ENCODE data around the gene CD46. TPM values are rescaled to one million over a fixed set of nuclear protein-coding genes. Genes with fewer than 3 reads are reported as not detected.

CD46 gene
- total and polyA plus RNA-seq, 8 donors: 208 to 342 (median 264) TPM

- peaks cover 18 to 62% of the 10 kb centered on the region in 2 donors for H3K4me1 ChIP-seq
- intact Hi-C loops (cut with DNase I): no loop called here
Measured at GRCh38 chr1:207753611-207754010, 1.8 kb downstream of the CD46 start.

DNA sequence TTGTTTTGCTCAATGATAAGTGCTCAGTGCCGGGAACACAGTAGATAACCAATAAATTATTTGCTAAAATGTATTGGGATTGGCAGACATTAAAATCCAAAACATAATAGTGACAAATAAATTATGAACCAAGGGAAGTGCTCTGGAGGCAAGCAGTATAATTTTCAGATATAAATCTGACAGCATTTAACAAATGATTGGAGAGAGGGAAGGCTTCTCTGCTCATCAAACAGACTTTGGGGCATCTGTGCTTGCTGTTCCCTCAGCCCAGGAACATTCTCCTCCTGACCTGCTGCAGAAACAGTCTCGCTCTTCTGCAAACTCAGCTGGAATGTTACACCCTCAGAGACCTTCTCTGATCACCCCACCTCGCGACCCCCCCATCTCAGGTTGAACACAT lies 2.2 kb downstream of the CD46 start:
- no peak for ATAC-seq
- Histone ChIP-seq H3K4me1 (peaks cover 18 to 62% of the 10 kb centered on the region in 2 donors), H3K36me3 (peaks cover 0 to 20% of the 10 kb centered on the region in 2 donors), H3K9me3 (no peaks in the 10 kb centered on the region), H3K27ac (peak overlapping the region in 1 of 2 donors; percentile 80), H3K4me3 (peak overlapping the region in 1 of 2 donors; percentile 82), H3K27me3 (no peaks in the 10 kb centered on the region)
- no peak for DNase-seq
- no peak for TF ChIP-seq CTCF (IDR thresholded peaks at IDR 0.05)
- intact Hi-C loops (cut with DNase I): no loop called here

More at GRCh38 chr1:207753611-207754010, 1.8 kb downstream of the CD46 start:
- DNase-seq: no peak
- Histone ChIP-seq H3K27me3 (no peaks in the 10 kb centered on the region), H3K9me3 (no peaks in the 10 kb centered on the region), H3K4me3 (peak overlapping the region in 1 of 2 donors; percentile 82), H3K27ac (peak overlapping the region in 1 of 2 donors; percentile 95), H3K36me3 (peaks cover 0 to 16% of the 10 kb centered on the region in 2 donors)
- TF ChIP-seq CTCF (IDR thresholded peaks at IDR 0.05): no peak
- ATAC-seq: no peak

DNA sequence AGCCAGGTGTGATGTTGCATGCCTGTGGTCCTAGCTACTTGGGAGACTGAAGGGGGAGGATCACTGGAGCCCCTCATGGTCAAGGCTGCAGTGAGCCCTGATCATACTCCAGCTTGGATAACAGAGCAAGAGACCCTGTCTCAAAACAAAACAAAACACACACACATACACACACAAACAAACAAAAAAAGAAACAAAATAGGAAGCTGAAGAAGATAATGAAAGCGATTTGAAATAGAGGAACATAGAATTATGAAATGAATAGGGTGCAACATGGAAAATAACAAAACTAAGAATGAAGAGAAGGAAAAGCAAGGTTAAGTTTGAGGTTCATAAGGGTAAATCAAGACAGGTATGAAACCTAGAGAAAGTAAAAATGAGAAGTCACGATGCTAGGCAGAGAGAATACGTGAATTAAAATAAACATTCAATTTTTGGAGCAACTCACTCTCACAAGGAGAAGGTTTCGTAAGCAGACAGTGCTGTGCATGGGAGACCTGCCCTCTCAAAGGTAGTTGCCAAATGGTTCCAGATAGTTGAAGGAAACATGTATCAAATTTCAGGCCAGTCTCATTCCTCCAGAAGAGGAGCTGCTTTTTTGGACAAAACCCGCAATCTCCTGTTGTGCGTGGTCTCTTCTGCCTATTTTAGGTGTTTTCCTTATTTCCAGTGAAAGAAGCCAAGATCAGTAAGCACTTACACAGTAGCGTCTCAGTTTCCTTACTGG lies 3.3 kb downstream of the CD46 start:
- H3K27ac ChIP-seq: peak overlapping the region in 1 of 2 donors; percentile 80
- H3K4me1 ChIP-seq: peaks cover 16 to 53% of the 10 kb centered on the region in 2 donors
- peak overlapping the region in 1 of 2 donors; percentile 82 for H3K4me3 ChIP-seq
- intact Hi-C loops (cut with DNase I): no loop called here
- H3K36me3 ChIP-seq: peaks cover 3 to 31% of the 10 kb centered on the region in 2 donors
- H3K9me3 ChIP-seq: no peaks in the 10 kb centered on the region
- ATAC-seq: no peak
- H3K27me3 ChIP-seq: no peaks in the 10 kb centered on the region
- DNase-seq: no peak
- TF ChIP-seq CTCF (IDR thresholded peaks at IDR 0.05): no peak

DNA sequence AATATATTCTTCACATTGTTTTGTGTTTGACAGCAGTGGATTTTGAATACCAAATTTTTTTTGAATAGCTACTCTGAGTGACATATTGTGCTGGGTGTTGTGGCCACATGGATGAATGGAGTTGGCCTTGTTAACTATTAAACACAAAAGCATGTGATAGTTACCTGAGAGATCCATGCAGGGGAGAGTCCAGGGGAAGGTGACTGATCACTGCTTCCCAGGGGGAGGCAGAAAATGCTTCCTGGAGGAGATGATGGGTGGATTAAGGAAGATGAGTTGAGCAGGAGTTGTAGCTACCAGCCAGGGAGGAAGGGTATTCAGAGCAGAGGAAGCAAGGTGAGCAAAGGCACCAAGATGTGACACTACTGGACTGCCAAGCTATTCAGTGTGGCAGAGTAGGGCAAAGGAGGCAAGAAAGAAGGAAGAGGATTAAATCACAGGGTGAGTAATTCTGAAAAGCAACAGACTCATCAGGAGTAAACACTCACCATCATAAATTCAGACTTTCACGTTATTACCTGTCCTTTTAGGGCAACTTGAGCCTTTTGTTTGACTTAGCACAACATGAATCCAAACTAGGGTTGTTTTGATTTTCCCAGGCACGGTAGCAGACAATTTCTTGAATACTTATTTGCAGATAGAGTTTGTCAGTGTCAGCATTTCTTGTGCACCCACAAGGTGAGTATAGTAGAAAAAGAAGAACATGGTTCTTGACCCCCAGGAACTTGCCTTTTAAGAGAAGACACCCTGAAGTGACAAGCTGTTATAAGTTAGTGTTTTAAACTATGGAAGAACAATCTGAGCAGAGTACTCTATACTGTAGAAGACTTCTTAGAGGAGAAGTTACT lies 4.2 kb downstream of the CD46 start:
- H3K4me3 ChIP-seq: peak overlapping the region in 1 of 2 donors; percentile 82
- TF ChIP-seq CTCF (IDR thresholded peaks at IDR 0.05): no peak
- H3K36me3 ChIP-seq: peaks cover 4 to 41% of the 10 kb centered on the region in 2 donors
- no peak for DNase-seq
- peak overlapping the region in 1 of 2 donors; percentile 80 for H3K27ac ChIP-seq
- peaks cover 7 to 44% of the 10 kb centered on the region in 2 donors for H3K4me1 ChIP-seq
- intact Hi-C loops (cut with DNase I): no loop called here
- ATAC-seq: no peak
- no peaks in the 10 kb centered on the region for H3K9me3 ChIP-seq
- H3K27me3 ChIP-seq: no peaks in the 10 kb centered on the region

- DNase-seq (no peak), ATAC-seq (no peak)
- intact Hi-C loops (cut with DNase I): no loop called here
- TF ChIP-seq CTCF (IDR thresholded peaks at IDR 0.05): no peak
- H3K9me3 ChIP-seq: no peaks in the 10 kb centered on the region
- no peak overlapping the region for H3K27ac ChIP-seq
- H3K4me3 ChIP-seq: no peak overlapping the region
- no peaks in the 10 kb centered on the region for H3K27me3 ChIP-seq
- H3K4me1 ChIP-seq: no peaks in the 10 kb centered on the region
- peaks cover 4 to 88% of the 10 kb centered on the region in 2 donors for H3K36me3 ChIP-seq
Measured at GRCh38 chr1:207762622-207763021, 10.8 kb downstream of the CD46 start.
